HCT116 (cell line): ENCODE results near the gene FBXO17. TPM values are rescaled to one million over a fixed set of nuclear protein-coding genes. Genes with fewer than 3 reads are reported as not detected.

ENCODE experiments used
- ATAC-seq: fragments of 200-7000 bp; cut with Tn5 transposase; 2 replicates; pipeline ENCODE4 v1.9.1; 2020; ENCODE audit warnings: mild to moderate bottlenecking, moderate library complexity
- BruUV-seq: library from RNA; stranded (reverse); fragments of 400-500 nt; replicated peaks from 2 replicates; lab custom pipeline; 2021; lab: Mats Ljungman, UMichigan
- CTCF ChIA-PET: fragments of 300-600 bp; sonication (Branson Sonifier 250); formaldehyde crosslinking; loops from one replicate; lab custom pipeline; 2021; ENCODE audit warnings: antibody characterized with exemption; lab: Charles Lee
- POLR2A ChIA-PET: fragments of 300-600, 350-600 bp; sonication (Branson Sonifier 250); formaldehyde crosslinking; loops from one replicate; lab custom pipeline; 2021; ENCODE audit warnings: antibody characterized with exemption; lab: Charles Lee
- RAD21 ChIA-PET, 2 experiments: fragments of 300-600 bp; sonication (Branson Sonifier 250); formaldehyde crosslinking; loops; one replicate each; lab custom pipeline; 2023; ENCODE audit warnings: low total read pairs in 2 of 2; ENCODE audit not compliant: uncharacterized antibody in 2 of 2, unreplicated experiment in 2 of 2, low non-redundant PET in 1 of 2; lab: Charles Lee
- DNase-seq: peaks from one replicate; pipeline ENCODE4 v3.0.0-alpha.2; 2010; ENCODE audit warnings: low read depth, low spot score
- H2AFZ ChIP-seq: fragments of 200-600 bp; shearing (Covaris generic), sonication (generic); 2 replicates; pipeline ENCODE4 v1.6.1; 2017; ENCODE audit warnings: low read depth, mixed run types, mixed read lengths, antibody characterized with exemption, low read length; ENCODE audit not compliant: poor library complexity, severe bottlenecking
- H3K27ac ChIP-seq: 2 replicates; pipeline ENCODE4 v1.5.1; 2012; ENCODE audit warnings: low read depth, low read length
- H3K27me3 ChIP-seq: fragments of 200-600 bp; sonication (generic); 2 replicates; pipeline ENCODE4 v1.6.1; 2016; ENCODE audit warnings: mixed run types, low read length, mixed read lengths; ENCODE audit not compliant: insufficient read depth
- H3K36me3 ChIP-seq, 2 experiments: fragments of 200-500 bp in 1 of 2; fragments of 200-600 bp in 1 of 2; sonication (Bioruptor generic) in 1 of 2; sonication (generic) in 1 of 2; 2 replicates each; pipeline versions ENCODE4 v1.5.1 to v1.6.1; 2014 to 2016; ENCODE audit warnings: low read length in 2 of 2, inconsistent platforms in 1 of 2, mixed read lengths in 1 of 2, mixed run types in 1 of 2; ENCODE audit not compliant: insufficient read depth in 2 of 2, control insufficient read depth in 1 of 2
- H3K4me1 ChIP-seq, 2 experiments: fragments of 200-600 bp in 1 of 2; sonication (generic) in 1 of 2; 2 replicates each; pipeline versions ENCODE4 v1.5.1 to v1.6.1; 2012 to 2017; ENCODE audit warnings: low read length in 2 of 2, inconsistent platforms in 1 of 2, mild to moderate bottlenecking in 1 of 2, mixed read lengths in 1 of 2, mixed run types in 1 of 2, moderate library complexity in 1 of 2; ENCODE audit not compliant: insufficient read depth in 2 of 2, control insufficient read depth in 1 of 2
- H3K4me2 ChIP-seq: fragments of 200-600 bp; sonication (generic); 2 replicates; pipeline ENCODE4 v1.6.1; 2017; ENCODE audit warnings: mixed run types, low read length, mixed read lengths
- H3K4me3 ChIP-seq, 2 experiments: fragments of 200-600 bp in 1 of 2; sonication (generic) in 1 of 2; replicated peaks in 1 of 2; 2 replicates each; pipeline ENCODE4 v1.5.1; 2011 to 2016; ENCODE audit warnings: low read length in 2 of 2, control low read depth in 1 of 2, low read depth in 1 of 2, mild to moderate bottlenecking in 1 of 2, mixed read lengths in 1 of 2, mixed run types in 1 of 2
- H3K79me2 ChIP-seq: fragments of 200-600 bp; sonication (generic); 2 replicates; pipeline ENCODE4 v1.6.1; 2017; ENCODE audit warnings: mild to moderate bottlenecking, mixed run types, low read length, moderate library complexity, mixed read lengths; ENCODE audit not compliant: insufficient read depth
- H3K9ac ChIP-seq: fragments of 200-600 bp; sonication (generic); 2 replicates; pipeline ENCODE4 v1.6.1; 2016; ENCODE audit warnings: low read length, mixed read lengths
- H3K9me2 ChIP-seq: fragments of 200-600 bp; sonication (generic), shearing (Covaris generic); 2 replicates; pipeline ENCODE4 v1.6.1; 2017; ENCODE audit warnings: mixed run types, mild to moderate bottlenecking, moderate library complexity; ENCODE audit not compliant: insufficient read depth
- H3K9me3 ChIP-seq, 2 experiments: fragments of 200-500 bp in 1 of 2; fragments of 200-600 bp in 1 of 2; sonication (Bioruptor generic) in 1 of 2; sonication (generic) in 1 of 2; 2 replicates each; pipeline ENCODE4 v1.6.1; 2014 to 2017; ENCODE audit warnings: low read length in 2 of 2, mixed read lengths in 2 of 2, inconsistent platforms in 1 of 2, low read depth in 1 of 2, mild to moderate bottlenecking in 1 of 2, mixed run types in 1 of 2, moderate library complexity in 1 of 2; ENCODE audit not compliant: control insufficient read depth in 1 of 2, insufficient read depth in 1 of 2
- H4K20me1 ChIP-seq: fragments of 200-600 bp; sonication (generic), shearing (Covaris generic); 2 replicates; pipeline ENCODE4 v1.6.1; 2017; ENCODE audit warnings: mixed run types, mild to moderate bottlenecking, moderate library complexity; ENCODE audit not compliant: insufficient read depth
- ATF3 ChIP-seq: IDR thresholded peaks from 2 replicates; pipeline ENCODE4 v1.6.1; 2012
- CBX3 ChIP-seq: IDR thresholded peaks from 2 replicates; pipeline ENCODE4 v1.6.1; 2012; ENCODE audit warnings: low read depth
- CEBPB ChIP-seq: IDR thresholded peaks from 2 replicates; pipeline ENCODE4 v1.6.1; 2012; ENCODE audit warnings: low read depth
- EGR1 ChIP-seq: IDR thresholded peaks from 2 replicates; pipeline ENCODE4 v1.6.1; 2012; ENCODE audit warnings: low read depth
- ELF1 ChIP-seq: IDR thresholded peaks from 2 replicates; pipeline ENCODE4 v1.6.1; 2012; ENCODE audit warnings: low read depth, borderline replicate concordance
- EZH2phosphoT487 ChIP-seq: fragments of 200-600 bp; IDR thresholded peaks from 2 replicates; pipeline ENCODE4 v1.6.1; 2018; ENCODE audit warnings: antibody characterized with exemption, borderline replicate concordance
- FOSL1 ChIP-seq: IDR thresholded peaks from 2 replicates; pipeline ENCODE4 v1.6.1; 2012; ENCODE audit warnings: low read depth
- MAX ChIP-seq: IDR thresholded peaks from 2 replicates; pipeline ENCODE4 v1.6.1; 2012
- POLR2A ChIP-seq: IDR thresholded peaks from 2 replicates; pipeline ENCODE4 v1.7.0; 2011; ENCODE audit warnings: borderline replicate concordance; ENCODE audit not compliant: insufficient read depth, insufficient read length; ENCODE audit errors: extremely low read depth
- POLR2AphosphoS5 ChIP-seq: IDR thresholded peaks from 2 replicates; pipeline ENCODE4 v1.6.1; 2011; ENCODE audit warnings: mild to moderate bottlenecking, low read depth, low read length, moderate library complexity
- SP1 ChIP-seq: IDR thresholded peaks from 2 replicates; pipeline ENCODE4 v1.6.1; 2012; ENCODE audit warnings: low read depth
- SRF ChIP-seq: IDR thresholded peaks from 2 replicates; pipeline ENCODE4 v1.6.1; 2012; ENCODE audit warnings: low read depth
- TCF7L2 ChIP-seq: IDR thresholded peaks from 2 replicates; pipeline ENCODE4 v1.7.0; 2011; ENCODE audit warnings: borderline replicate concordance, inconsistent platforms; ENCODE audit not compliant: insufficient read depth, insufficient read length; ENCODE audit errors: extremely low read depth
- YY1 ChIP-seq: IDR thresholded peaks from 2 replicates; pipeline ENCODE4 v1.6.1; 2011; ENCODE audit warnings: low read length, low read depth, moderate library complexity, mild to moderate bottlenecking; ENCODE audit not compliant: insufficient replicate concordance; ENCODE audit errors: extremely low read depth
- ZFX ChIP-seq: fragments of 450-650 bp; IDR thresholded peaks from 2 replicates; pipeline ENCODE4 v1.6.1; 2017
- ZNF274 ChIP-seq: fragments of 200-500 bp; sonication (Bioruptor generic); IDR thresholded peaks from 2 replicates; pipeline ENCODE4 v1.6.1; 2014; ENCODE audit warnings: mild to moderate bottlenecking, low read depth, low read length, inconsistent platforms
- intact Hi-C: fragments of 100-400 bp; cut with micrococcal nuclease; formaldehyde crosslinking; loops from 2 replicates; pipeline ENCODE4 v1.10.0; 2022
- total RNA-seq: library from RNA; stranded (reverse); gene quantifications from one replicate; pipeline ENCODE4 v1.2.1, GENCODE V29; 2021; ENCODE audit not compliant: unreplicated experiment
- TF ChIP-seq, protein P1 (sequence below), 3 experiments: fragments of 200-600 bp in 1 of 3; sonication (generic) in 1 of 3; IDR thresholded peaks in 2 of 3; conservative IDR thresholded peaks in 1 of 3; 2 replicates each; pipeline ENCODE4 v1.5.1; 2012 to 2017; ENCODE audit warnings: low read depth in 2 of 3, low read length in 2 of 3, antibody characterized with exemption in 1 of 3, borderline replicate concordance in 1 of 3, control low read depth in 1 of 3, mild to moderate bottlenecking in 1 of 3, mixed read lengths in 1 of 3, mixed run types in 1 of 3, moderate library complexity in 1 of 3; ENCODE audit not compliant: insufficient read depth in 1 of 3
- TF ChIP-seq, protein P2 (sequence below): IDR thresholded peaks from 2 replicates; pipeline ENCODE4 v1.6.1; 2011; ENCODE audit warnings: mild to moderate bottlenecking, low read length, moderate library complexity; ENCODE audit not compliant: insufficient replicate concordance; ENCODE audit errors: extremely low read depth

The FBXO17 gene
- total RNA-seq, 1 experiment from 2014 or later, result 18.5 TPM

GRCh38 chr19:38920602-38921419, 54.7 kb downstream of the FBXO17 start (continued):
- TF ChIP-seq, protein P1, sequence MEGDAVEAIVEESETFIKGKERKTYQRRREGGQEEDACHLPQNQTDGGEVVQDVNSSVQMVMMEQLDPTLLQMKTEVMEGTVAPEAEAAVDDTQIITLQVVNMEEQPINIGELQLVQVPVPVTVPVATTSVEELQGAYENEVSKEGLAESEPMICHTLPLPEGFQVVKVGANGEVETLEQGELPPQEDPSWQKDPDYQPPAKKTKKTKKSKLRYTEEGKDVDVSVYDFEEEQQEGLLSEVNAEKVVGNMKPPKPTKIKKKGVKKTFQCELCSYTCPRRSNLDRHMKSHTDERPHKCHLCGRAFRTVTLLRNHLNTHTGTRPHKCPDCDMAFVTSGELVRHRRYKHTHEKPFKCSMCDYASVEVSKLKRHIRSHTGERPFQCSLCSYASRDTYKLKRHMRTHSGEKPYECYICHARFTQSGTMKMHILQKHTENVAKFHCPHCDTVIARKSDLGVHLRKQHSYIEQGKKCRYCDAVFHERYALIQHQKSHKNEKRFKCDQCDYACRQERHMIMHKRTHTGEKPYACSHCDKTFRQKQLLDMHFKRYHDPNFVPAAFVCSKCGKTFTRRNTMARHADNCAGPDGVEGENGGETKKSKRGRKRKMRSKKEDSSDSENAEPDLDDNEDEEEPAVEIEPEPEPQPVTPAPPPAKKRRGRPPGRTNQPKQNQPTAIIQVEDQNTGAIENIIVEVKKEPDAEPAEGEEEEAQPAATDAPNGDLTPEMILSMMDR (IDR thresholded peaks at IDR 0.05 in 2 of 3, conservative IDR thresholded peaks at IDR 0.05 in 1 of 3; ENCODE audit: borderline replicate concordance in 1 of 3, insufficient read depth in 1 of 3, low read depth in 2 of 3, low read length in 2 of 3), result no peak
- TF ChIP-seq SRF (no peak), SP1 (no peak), ZNF274 (no peak), YY1 (no peak), POLR2A (no peak), MAX (no peak)
- TF ChIP-seq, all 23 proteins: peak for 0

DNA sequence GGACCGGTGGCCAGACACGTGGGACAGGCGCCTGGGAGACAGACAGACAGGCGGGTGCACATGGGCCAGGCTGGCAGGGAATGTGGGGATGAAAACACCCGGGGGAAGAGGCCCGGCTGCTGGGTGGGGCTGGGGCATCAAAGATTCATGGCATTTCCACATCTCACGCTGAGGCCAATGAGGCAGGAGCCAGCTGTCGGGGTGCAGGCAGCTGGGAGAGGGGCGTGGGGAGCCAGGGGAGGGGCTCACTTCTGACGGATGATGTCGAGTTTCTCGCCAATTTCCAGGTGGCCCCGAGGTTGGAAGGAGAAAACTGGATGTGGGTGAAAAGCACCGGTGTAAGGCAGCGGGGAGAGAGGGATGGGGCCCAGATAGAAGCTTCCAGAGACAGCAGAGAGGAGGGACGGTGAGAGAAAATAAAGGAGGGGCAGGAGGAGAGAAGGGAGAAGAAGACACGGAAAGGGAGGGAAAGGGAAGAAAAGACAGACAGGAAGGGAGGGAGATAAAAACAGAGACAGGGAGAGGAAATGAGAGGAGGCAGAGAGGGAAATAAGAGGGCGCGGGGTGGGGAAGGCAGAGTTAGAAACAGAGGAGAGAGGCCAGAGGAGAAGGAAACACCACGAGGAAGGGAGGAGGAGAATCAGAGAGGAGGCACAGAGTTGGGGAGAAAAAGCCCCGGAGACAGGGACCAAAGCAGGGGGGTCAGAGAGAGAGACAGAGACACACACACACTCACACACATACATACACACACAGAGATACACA, 55.5 kb downstream of the FBXO17 start:
- Histone ChIP-seq H4K20me1 (no peaks in the 10 kb centered on the region), H2AFZ (no peak overlapping the region), H3K4me1 (no peaks in the 10 kb centered on the region), H3K9ac (no peak overlapping the region), H3K27ac (no peak overlapping the region), H3K27me3 (no peaks in the 10 kb centered on the region), H3K36me3 (peaks cover 8 to 15% of the 10 kb centered on the region in 2 experiments; a peak in 3 of 4 replicates), H3K4me3 (no peak overlapping the region), H3K79me2 (no peaks in the 10 kb centered on the region), H3K9me2 (no peaks in the 10 kb centered on the region), H3K4me2 (no peak overlapping the region), H3K9me3 (no peaks in the 10 kb centered on the region)
- intact Hi-C loops, result no loop called here
- DNase-seq, result no peak
- ChIA-PET POLR2A (interaction anchor here (0.9 kb wide), 1 partner anchor 10 kb away, joined by 4 read pairs; the partner anchor contains the start of genes MRPS12 and SARS2), CTCF (interaction anchor here (2.3 kb wide), 1 partner anchor 10 kb away, joined by 10 read pairs; the partner anchor contains the start of genes MRPS12 and SARS2), RAD21 (no interaction called here)
- ATAC-seq, result no peak
- no TSS peak for BruUV-seq
- TF ChIP-seq ZNF274 (no peak), ELF1 (no peak), POLR2AphosphoS5 (no peak), EZH2phosphoT487 (no peak), MAX (no peak), SRF (no peak), TCF7L2 (no peak), EGR1 (no peak), FOSL1 (no peak), YY1 (no peak), CBX3 (no peak), CEBPB (no peak), ATF3 (no peak), ZFX (no peak)
- TF ChIP-seq, protein P2, sequence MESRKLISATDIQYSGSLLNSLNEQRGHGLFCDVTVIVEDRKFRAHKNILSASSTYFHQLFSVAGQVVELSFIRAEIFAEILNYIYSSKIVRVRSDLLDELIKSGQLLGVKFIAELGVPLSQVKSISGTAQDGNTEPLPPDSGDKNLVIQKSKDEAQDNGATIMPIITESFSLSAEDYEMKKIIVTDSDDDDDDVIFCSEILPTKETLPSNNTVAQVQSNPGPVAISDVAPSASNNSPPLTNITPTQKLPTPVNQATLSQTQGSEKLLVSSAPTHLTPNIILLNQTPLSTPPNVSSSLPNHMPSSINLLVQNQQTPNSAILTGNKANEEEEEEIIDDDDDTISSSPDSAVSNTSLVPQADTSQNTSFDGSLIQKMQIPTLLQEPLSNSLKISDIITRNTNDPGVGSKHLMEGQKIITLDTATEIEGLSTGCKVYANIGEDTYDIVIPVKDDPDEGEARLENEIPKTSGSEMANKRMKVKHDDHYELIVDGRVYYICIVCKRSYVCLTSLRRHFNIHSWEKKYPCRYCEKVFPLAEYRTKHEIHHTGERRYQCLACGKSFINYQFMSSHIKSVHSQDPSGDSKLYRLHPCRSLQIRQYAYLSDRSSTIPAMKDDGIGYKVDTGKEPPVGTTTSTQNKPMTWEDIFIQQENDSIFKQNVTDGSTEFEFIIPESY, result no peak
